ENCODE results near the gene C2CD3.

C2CD3 gene

DNA sequence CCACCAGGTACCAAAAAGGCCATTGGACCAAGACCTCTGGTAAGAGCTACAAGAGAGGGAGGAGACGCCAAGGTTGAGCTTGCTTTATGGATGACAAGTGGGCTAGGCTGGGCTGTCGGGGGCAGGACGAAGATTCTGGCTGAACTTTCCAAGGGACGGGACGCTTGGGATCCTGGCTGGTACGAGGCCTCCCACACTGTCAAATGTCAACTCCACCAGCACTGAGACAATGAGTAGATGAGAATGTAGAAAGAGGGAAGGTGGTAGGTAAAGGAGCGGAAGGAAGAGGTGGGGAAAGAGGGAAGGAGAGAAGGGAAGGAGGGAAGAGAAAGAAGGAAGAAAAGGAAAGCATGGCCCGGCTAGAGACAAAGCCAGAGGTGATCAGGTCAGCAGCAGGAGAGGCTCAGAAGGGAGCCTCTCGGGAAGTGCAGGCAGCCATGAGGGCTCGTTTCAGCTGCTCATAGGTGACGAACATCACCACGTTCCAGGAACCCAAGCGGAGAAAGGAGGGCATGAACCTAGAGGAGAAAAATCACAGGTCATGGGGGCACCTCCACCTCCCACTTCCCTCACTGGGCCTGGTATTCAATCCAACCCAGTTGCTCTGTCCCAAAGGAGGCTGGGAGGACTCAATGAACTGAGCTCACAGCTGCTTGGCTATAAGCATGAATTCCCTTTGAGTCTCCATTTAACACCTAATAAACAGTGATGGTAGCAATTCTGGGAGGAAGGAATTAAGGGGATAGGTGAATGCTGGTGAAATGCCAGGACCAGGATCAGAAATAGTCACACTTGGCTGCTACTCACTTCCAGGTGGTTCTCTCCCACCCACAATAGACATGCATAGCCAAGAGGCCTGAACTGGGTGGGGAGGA lies 196.0 kb downstream of the C2CD3 start:
- DNase-seq = no peak

DNA sequence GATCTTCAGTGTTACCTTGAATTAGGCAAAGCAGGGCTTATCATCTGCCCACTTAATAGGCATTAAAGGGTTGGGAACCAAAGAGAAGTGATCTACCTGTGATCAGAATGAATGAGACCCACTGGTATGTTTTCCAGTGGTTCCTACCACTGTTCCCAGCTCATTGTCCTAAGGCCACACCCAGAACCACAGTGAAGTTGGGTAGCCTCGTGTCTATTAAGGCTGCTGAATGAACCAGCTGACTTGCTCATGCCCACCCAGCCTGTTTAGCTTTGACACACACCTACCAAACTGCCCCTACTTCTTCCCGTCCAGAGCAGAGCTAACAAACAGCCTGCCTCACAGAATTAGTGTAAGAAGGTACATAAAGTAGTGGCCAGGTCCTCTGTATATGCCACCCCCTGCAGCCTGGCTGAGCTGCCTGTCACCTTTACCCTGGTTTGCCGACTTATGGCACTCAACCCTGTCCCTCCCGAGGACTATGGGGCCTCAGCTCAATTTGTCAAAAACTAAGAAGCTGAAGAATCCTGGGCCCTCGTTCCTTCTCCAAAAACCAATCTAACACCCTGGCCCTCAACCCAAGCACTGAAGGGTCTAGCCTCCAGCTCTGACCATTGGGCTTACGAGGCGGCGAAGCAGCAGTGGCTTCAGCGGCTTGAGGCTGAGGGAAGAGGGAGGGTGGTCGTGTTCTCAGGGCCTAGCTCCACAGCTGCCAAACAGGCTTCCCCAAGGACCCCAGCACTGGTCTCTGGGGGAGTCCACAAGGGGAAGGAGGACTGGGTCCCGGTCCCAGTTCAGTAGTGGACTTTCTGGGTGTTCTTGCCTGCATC lies 198.0 kb downstream of the C2CD3 start:
- DNase-seq = no peak

DNA sequence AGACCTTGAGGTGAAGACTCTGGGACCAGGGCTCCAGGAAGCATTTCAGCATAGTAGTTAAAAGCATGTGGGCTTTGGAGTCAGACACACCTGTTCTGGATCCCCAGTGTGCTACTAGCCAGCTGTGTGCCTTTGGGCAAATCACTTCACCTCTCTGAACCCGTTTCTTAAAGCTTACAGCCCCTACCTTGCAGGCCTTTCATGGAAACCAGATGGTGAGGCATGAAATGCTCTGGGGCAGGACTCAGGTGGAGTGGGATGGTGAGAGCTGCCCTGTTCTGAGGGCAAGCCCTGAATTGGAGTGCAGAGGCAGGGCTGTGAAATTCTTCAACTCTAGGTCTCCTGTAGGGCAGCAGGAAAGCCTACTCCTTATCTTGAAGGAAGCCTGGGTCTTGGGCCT lies 198.6 kb downstream of the C2CD3 start:
- DNase-seq = no peak

DNA sequence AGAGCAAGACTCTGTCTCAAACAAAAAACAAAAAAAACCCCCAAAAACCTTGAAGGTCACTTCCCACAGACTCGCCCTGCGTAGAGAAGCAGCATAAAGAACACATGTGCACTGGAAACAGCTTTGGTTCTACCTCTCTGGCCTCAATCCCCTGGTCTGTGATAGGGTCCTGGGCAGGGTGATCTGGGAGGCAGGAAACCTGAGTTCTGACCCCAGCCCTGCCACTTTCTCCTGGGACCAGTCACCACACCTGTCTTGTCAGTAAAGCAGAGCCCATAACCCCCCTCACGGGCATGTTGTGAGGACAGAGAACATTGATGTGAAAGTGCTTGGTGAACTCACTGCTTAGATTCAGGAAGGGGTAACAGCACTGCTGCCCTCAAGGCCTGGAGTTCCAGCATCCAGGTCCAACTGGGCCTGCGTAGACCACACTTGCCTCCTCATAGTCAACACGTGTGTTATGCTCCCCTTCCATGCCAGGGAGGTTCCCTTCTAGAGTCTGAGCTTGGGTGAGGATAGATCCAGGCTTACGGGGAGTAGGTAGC lies 199.6 kb downstream of the C2CD3 start:
- no peak for DNase-seq

DNA sequence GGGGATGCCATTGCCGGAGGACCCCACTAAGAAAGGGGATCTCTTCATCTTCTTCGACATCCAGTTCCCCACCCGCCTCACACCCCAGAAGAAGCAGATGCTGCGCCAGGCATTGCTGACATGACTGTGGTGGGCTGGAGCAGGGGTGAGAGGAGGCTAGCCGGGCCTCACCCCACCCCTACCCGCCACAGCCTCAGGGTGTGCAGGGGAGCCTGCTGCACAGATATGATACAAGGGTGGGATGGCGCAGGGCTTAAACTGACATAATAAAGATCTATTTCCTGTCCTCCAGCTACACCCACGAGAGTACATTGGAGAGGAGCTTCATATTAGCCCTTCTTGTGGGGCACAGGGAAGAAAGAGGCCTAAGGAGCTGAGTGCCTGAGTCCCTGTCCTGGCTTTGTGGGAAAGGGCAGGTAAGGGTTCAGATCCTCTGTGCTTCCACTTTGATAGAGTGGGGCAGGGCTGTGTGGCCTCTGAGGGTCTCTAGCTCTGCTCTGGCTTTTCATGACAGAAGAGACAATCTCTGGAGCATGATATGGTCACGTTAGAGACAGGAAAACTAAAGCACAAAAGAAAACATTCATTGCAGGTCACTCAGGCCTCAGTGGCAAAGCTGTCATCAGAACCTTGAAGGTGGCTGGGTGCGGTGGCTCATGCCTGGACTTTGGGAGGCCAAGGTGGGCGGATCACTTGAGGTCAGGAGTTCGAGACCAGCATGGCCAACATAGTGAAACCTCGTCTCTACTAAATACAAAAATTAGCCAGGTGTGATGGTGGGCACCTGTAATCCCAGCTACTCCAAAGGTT lies 200.6 kb downstream of the C2CD3 start:
- no peak for DNase-seq

DNA sequence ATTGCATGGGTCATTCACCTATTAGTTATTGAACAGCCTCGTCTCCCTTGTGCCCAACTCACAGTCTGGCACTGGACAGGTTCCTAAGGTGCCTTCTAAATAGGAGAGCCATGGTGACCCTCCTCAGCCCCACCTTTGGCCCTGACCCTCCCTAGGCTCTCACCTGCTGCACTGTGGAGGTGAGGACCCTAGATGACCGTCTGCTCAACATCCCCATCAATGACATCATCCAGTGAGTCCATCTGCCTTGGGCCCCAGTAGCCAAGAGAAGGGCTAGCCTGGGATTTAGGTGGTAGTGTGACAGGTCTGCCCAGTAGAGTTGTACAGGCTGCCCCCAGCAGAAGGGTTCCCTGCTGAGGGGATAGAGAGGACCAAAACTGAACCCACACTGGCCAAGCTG lies 201.7 kb downstream of the C2CD3 start:
- DNase-seq = no peak

DNA sequence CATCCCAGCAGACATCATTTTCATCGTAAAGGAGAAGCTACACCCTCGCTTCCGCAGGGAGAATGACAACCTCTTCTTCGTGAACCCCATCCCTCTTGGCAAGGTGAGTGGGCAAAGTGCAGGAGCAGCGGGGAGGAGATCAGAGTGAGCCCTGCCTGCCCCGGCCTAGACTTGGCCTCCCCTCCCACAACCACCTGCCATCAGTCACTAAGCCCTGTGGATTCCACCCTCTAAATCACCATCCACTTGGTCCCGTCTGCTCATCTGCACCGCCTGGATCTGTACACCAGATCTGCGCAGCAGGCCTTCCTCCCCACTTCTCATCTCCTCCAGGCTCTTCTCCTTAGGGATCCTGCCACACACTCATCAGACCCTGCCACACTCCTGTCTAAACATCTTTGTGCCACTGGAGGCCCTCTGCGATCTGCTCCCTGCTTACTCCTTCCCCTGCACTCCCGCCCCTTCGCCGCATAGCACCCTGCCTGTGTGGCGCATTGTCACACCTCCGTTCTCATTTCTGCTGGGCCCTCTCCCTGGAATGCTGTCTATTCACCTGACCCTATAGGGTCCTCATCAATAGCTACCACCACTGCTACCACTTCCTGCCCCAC lies 202.3 kb downstream of the C2CD3 start:
- DNase-seq = no peak

DNA sequence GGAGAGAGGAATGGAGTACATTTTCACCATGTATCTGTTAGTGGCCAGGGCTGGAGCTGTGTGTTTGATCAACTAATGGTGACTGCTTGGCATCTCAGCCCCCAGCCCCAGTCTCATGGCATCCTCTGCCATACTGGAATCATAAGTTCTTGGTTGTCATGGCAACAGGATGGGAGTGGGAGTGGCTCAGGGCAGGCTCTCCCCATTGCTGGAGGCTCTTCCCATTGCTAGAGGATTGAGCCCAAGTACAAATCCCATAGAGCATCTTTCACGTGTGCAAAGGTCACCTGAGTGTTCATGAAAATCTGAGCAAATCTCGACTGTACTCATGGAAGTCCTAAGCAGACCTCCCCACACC lies 205.1 kb downstream of the C2CD3 start:
- DNase-seq = no peak

DNA sequence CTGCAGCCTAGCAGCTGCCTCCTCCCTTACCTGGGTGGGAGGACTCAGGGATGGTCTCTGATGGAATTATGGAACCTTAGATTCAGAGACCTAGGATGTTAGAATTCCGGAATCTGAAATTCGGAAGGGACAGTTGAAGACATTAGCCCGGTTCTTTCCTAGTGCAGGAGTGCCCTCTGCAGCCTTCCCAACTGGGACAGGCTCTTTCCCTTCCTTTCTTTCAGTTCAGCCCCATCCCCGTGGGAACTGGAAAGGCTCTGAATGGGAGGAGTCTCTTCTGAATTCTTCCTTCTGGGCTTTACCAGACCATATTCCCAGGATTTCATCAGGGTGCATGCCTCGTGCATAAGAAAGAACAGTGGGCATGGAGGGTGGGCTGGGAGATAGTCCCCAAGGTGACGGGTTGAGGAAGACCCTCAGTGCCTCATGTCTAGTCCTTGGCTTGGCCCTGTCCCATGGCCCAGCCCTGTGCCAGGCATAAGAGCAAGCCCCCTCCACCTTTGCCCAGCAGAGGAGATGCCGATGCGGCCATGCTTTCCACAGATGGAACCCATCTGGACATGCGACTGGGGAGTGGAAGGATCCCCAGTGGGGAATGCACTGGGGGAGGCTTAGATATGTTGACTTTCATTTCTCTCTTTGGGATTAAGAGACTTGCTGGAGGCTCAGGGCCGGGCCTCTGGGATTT lies 205.6 kb downstream of the C2CD3 start:
- no peak for DNase-seq

DNA sequence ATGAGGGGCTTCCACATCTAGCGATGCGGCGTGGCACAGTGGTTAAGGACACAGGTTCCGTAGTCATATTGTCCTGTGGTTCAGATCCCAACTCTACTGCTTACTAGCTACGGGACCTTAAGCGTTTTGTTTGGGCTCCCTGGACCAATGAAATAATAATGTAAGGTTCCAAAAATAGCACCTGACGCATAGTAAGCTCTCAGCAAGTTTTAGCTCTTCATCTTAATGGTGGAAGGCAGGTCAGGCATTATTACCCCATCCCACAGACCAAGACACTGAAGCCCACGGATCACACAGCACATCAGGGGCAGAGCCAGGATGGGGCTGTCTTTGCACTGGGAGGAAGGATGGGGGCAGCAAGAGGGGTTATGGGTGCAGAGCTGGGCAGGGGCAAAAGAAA lies 206.9 kb downstream of the C2CD3 start:
- no peak for DNase-seq
